Measurements from ENCODE around the gene CCDC197. TPM values are rescaled to one million over a fixed set of nuclear protein-coding genes. Genes with fewer than 3 reads are reported as not detected.

The CCDC197 gene
- total RNA-seq, 4 donors from 2014 or later, result not detected

DNA sequence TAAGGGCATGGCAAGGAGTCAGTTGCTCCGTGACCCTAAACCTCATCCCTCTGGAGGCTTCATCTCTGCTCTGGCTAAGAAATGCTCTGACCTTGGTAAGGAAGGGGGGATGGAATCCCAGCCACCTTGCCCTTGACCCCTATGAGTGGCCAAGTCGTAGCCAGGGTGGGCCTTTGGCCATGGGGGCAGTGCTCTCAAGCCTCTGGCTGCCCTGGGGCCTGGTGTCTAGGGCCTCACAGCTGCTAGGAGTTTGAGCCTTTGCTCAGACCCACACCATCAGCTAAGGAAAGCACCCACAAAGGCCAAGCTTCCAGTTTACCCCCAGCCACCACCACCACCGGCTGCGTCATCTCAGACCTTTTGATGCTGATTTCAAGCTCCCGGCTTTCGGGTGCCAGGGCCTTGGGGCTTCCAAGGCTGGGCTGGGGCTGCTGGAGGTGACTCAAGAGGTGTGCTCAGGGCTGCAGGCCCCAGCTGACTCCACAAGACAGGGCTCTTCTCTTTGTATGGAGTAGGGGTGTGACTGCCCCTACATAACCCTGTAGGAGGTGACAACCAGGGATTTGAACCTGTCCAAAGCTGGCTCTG lies 24.4 kb upstream of the CCDC197 start:
- peak overlapping the region; percentile 89 to 95 (median 93) for H3K27ac ChIP-seq (replicated peaks in 1 of 4)
- H3K4me1 ChIP-seq, result peaks cover 38 to 87% (median 77%) of the 10 kb centered on the region in 4 donors
- TF ChIP-seq EP300 (IDR thresholded peaks at IDR 0.05), result no peak
- TF ChIP-seq, protein P1, sequence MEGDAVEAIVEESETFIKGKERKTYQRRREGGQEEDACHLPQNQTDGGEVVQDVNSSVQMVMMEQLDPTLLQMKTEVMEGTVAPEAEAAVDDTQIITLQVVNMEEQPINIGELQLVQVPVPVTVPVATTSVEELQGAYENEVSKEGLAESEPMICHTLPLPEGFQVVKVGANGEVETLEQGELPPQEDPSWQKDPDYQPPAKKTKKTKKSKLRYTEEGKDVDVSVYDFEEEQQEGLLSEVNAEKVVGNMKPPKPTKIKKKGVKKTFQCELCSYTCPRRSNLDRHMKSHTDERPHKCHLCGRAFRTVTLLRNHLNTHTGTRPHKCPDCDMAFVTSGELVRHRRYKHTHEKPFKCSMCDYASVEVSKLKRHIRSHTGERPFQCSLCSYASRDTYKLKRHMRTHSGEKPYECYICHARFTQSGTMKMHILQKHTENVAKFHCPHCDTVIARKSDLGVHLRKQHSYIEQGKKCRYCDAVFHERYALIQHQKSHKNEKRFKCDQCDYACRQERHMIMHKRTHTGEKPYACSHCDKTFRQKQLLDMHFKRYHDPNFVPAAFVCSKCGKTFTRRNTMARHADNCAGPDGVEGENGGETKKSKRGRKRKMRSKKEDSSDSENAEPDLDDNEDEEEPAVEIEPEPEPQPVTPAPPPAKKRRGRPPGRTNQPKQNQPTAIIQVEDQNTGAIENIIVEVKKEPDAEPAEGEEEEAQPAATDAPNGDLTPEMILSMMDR (IDR thresholded peaks at IDR 0.05), result no peak
- TF ChIP-seq POLR2A (IDR thresholded peaks at IDR 0.05; ENCODE audit: low read depth), result no peak
- TF ChIP-seq POLR2AphosphoS5 (IDR thresholded peaks at IDR 0.05), result peak in 1 of 2 donors; percentile 32

DNA sequence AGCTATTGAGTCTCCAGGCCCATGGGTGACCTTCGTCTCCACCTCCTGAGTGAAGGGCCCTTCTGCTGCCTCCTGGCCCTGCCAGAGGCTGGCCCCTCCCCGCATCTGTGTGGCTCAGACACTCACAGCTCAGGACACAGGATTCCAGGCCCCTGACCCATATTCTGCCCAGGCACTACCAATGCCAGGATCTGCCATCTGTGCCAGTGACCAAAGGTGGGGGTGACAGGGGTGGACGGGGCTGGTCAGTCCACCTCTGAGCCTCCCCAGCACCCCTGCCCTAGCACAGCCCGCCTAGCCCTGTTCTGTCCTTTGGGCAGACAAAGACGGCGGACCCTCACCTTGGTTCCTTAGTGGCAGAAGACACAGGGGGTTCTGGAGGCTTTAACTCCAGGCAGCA lies 23.5 kb upstream of the CCDC197 start:
- intact Hi-C loops (cut with DNase I), result no loop called here
- peaks cover 43 to 84% (median 76%) of the 10 kb centered on the region in 4 donors for H3K4me1 ChIP-seq
- WGBS, result 41% methylated on average over 6 of the region's 6 CpGs
- H3K9me3 ChIP-seq, result no peaks in the 10 kb centered on the region
- H3K36me3 ChIP-seq, result no peaks in the 10 kb centered on the region
- H3K27ac ChIP-seq (replicated peaks in 1 of 4), result peak overlapping the region; percentile 89 to 95 (median 93)
- H3K27me3 ChIP-seq, result no peaks in the 10 kb centered on the region
- TF ChIP-seq EP300 (IDR thresholded peaks at IDR 0.05) (no peak), POLR2AphosphoS5 (IDR thresholded peaks at IDR 0.05) (peak in 1 of 2 donors; percentile 38), POLR2A (IDR thresholded peaks at IDR 0.05; ENCODE audit: low read depth) (no peak)
- H3K4me3 ChIP-seq, result peak overlapping the region; percentile 44 to 66 (median 64)
- no peak for DNase-seq (ENCODE audit: extremely low spot score)

More for the DNA sequence above, 24.4 kb upstream of the CCDC197 start:
- DNase-seq (ENCODE audit: extremely low spot score), result no peak
- Histone ChIP-seq H3K27me3 (no peaks in the 10 kb centered on the region), H3K9me3 (no peaks in the 10 kb centered on the region), H3K36me3 (no peaks in the 10 kb centered on the region), H3K4me3 (peak overlapping the region; percentile 44 to 66 (median 64))
- intact Hi-C loops (cut with DNase I), result no loop called here
- WGBS, result 45% methylated on average over 2 of the region's 6 CpGs

DNA sequence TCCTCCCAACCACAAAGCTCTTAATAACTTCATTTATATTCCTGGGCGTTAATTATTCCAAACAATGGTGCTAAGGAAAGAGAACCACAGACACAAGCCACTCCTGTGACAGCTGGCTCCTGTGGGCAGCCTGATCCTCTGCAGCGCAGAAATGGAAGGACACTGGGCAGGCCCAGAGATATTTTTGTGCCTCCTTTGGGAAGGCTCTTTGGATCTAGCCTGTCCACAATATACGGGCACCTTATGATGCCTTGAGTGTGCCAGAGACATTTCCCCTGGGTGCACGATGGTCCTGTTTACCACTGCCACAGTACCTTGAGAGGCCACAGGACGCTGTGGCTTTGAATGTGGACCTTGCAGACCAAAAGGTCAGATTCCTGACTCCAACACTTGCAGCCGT lies 22.8 kb upstream of the CCDC197 start:
- intact Hi-C loops (cut with DNase I), result no loop called here
- DNase-seq (ENCODE audit: extremely low spot score), result no peak
- H3K27me3 ChIP-seq, result no peaks in the 10 kb centered on the region
- peaks cover 39 to 81% (median 74%) of the 10 kb centered on the region in 4 donors for H3K4me1 ChIP-seq
- no peaks in the 10 kb centered on the region for H3K36me3 ChIP-seq
- H3K4me3 ChIP-seq, result peak overlapping the region; percentile 44 to 66 (median 64)
- TF ChIP-seq EP300 (IDR thresholded peaks at IDR 0.05), result no peak
- TF ChIP-seq POLR2AphosphoS5 (IDR thresholded peaks at IDR 0.05), result peak in 1 of 2 donors; percentile 27
- 47% methylated on average over 5 of the region's 6 CpGs for WGBS
- no peaks in the 10 kb centered on the region for H3K9me3 ChIP-seq
- peak overlapping the region; percentile 89 to 95 (median 93) for H3K27ac ChIP-seq (replicated peaks in 1 of 4)

DNA sequence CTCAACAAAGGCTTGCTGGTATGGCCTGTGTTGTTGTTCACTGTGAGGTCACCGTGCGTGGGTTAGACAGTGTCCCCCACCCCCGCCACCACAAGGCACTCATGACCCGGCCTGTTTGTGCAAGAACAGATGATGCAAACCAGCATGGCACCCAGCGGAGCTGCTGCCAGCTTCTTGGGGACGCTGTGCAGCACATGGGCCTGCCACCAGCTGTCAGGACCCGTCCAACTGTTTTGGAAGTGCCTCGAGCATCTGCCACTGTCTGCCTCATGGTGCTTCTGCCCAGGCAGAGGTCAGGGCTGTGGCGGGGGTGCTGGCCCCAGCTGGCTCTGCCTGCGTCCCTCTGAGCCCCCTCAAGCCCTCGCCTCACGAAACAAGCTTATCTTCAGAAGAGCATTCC lies 22.3 kb upstream of the CCDC197 start:
- Histone ChIP-seq H3K36me3 (no peaks in the 10 kb centered on the region), H3K4me3 (peak overlapping the region; percentile 44 to 66 (median 64)), H3K9me3 (no peaks in the 10 kb centered on the region), H3K4me1 (peaks cover 34 to 77% (median 72%) of the 10 kb centered on the region in 4 donors), H3K27me3 (no peaks in the 10 kb centered on the region), H3K27ac (replicated peaks in 1 of 4) (peak overlapping the region; percentile 89 to 95 (median 93))
- DNase-seq (ENCODE audit: extremely low spot score), result no peak
- intact Hi-C loops (cut with DNase I), result no loop called here
- WGBS, result 37% methylated on average over 2 of the region's 12 CpGs
- TF ChIP-seq, protein P1 (IDR thresholded peaks at IDR 0.05), result no peak
- TF ChIP-seq POLR2A (IDR thresholded peaks at IDR 0.05; ENCODE audit: low read depth), result peak; percentile 42

DNA sequence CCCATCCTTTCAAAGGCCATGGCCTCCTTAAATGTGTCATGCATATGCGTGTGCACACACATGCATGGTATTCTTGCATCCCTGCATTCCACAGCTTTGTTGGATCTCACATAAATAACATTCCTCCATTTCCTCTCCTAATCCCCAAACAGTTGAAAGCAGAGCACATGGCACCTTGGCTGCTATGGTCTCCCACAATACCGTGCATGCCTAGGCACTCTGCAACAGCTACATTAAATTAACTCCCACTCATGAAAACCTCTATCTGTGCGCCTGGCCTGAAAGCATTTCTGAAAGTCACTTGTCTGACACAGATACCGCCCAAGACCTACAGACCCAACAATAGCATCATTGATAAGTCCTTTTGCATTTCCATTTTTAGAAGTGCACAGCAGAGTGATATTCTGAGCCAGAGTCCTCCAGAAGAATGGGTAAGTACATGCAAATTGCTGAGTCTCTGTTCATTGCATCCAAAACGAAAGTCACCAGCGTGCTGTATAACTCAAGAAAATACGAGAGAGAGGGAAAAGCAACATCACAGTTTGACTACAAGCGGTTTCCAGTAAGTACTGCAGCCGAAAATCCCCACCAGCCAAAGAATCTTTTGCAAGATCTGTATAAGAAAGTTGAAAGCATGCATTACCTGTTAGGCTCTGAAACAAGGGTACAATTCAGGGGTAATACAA lies 21.2 kb upstream of the CCDC197 start:
- DNase-seq (ENCODE audit: extremely low spot score), result no peak
- WGBS, result 40% methylated on average over 9 of the region's 9 CpGs
- peak overlapping the region; percentile 89 to 95 (median 93) for H3K27ac ChIP-seq (replicated peaks in 1 of 4)

More for the DNA sequence above, 21.2 kb upstream of the CCDC197 start:
- H3K27me3 ChIP-seq, result no peaks in the 10 kb centered on the region
- H3K4me3 ChIP-seq, result peak overlapping the region; percentile 44 to 66 (median 64)
- H3K9me3 ChIP-seq, result no peaks in the 10 kb centered on the region
- H3K36me3 ChIP-seq, result no peaks in the 10 kb centered on the region
- TF ChIP-seq POLR2AphosphoS5 (IDR thresholded peaks at IDR 0.05), result no peak
- TF ChIP-seq, protein P1 (IDR thresholded peaks at IDR 0.05), result peak in 1 of 3 experiments; percentile 24
- no peak for TF ChIP-seq EP300 (IDR thresholded peaks at IDR 0.05)
- no peak for TF ChIP-seq POLR2A (IDR thresholded peaks at IDR 0.05; ENCODE audit: low read depth)
- H3K4me1 ChIP-seq, result peaks cover 32 to 76% (median 72%) of the 10 kb centered on the region in 4 donors
- intact Hi-C loops (cut with DNase I), result no loop called here

Data from esophagus muscularis mucosa (tissue), 4 donors.